Measurements from ENCODE around the gene COL6A2. TPM values are rescaled to one million over a fixed set of nuclear protein-coding genes. Genes with fewer than 3 reads are reported as not detected.

The COL6A2 gene
- total RNA-seq, 1 experiment from 2014 or later = 111 TPM

DNA sequence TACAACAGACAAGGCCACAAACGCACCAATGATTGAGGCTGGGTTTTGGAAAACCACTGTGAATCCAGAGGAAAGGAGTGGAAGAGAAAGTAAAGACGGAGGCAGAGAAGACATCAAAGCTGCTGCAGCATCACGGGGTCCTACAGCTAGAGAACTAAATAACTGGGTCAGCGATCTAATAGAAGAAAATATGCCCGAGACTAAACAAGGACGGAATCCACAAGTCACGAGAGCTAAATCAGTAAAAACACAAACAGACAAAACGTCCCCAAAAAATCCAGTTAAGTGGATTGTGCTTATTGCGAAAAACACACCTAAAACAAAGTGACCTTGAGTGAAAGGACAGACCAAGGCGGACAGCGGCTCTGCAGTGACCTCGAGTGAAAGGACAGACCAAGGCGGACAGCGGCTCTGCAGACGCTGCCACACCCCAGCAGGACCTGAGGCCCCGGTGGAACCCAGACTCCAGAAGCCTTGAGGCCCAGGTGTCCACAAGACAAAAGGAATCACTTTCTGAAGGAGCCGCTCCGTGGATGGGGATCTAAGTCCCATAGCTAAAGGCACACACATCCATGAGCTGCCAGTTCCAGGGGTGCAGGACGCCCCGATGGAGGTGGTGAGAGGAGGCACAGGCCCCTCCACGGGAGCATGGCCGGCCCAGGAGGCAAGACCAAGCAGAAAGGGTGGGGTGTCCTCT, 51.4 kb downstream of the COL6A2 start (continued):
- TF ChIP-seq, protein P1, sequence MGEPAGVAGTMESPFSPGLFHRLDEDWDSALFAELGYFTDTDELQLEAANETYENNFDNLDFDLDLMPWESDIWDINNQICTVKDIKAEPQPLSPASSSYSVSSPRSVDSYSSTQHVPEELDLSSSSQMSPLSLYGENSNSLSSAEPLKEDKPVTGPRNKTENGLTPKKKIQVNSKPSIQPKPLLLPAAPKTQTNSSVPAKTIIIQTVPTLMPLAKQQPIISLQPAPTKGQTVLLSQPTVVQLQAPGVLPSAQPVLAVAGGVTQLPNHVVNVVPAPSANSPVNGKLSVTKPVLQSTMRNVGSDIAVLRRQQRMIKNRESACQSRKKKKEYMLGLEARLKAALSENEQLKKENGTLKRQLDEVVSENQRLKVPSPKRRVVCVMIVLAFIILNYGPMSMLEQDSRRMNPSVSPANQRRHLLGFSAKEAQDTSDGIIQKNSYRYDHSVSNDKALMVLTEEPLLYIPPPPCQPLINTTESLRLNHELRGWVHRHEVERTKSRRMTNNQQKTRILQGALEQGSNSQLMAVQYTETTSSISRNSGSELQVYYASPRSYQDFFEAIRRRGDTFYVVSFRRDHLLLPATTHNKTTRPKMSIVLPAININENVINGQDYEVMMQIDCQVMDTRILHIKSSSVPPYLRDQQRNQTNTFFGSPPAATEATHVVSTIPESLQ (CRISPR knock-in tag; IDR thresholded peaks at IDR 0.05) = no peak
- TF ChIP-seq, protein P2, sequence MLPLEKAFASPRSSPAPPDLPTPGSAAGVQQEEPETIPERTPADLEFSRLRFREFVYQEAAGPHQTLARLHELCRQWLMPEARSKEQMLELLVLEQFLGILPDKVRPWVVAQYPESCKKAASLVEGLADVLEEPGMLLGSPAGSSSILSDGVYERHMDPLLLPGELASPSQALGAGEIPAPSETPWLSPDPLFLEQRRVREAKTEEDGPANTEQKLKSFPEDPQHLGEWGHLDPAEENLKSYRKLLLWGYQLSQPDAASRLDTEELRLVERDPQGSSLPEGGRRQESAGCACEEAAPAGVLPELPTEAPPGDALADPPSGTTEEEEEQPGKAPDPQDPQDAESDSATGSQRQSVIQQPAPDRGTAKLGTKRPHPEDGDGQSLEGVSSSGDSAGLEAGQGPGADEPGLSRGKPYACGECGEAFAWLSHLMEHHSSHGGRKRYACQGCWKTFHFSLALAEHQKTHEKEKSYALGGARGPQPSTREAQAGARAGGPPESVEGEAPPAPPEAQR (CRISPR knock-in tag; IDR thresholded peaks at IDR 0.05) = no peak
- no peak for TF ChIP-seq TCF7 (CRISPR knock-in tag; IDR thresholded peaks at IDR 0.05; ENCODE audit: low read depth)

DNA sequence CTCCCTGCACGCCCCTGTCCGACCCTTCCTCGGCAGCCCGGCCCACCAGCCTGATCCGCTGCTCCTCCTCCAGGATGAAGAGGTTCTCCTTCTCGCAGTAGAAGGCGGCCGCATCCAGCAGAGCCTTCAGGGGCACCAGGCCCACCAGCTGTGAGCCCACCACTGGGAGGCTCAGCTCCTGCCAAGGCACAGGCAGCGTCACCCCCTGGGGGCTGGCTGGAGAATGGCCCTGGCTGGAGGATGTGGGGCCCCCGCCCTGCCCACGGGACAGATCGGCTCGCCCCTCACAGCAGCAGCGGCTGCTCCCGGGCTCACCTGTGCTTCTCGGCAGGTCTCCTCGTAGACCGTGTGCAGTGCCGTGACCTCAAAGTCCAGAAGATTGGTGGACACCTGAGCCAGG, 52.2 kb downstream of the COL6A2 start:
- peaks cover 13% of the 10 kb centered on the region for H3K4me1 Mint-ChIP-seq
- ChIA-PET POLR2A (no interaction called here), CTCF (interaction anchor here (0.7 to 1.6 kb wide), 3 partner anchors 8 to 179 kb away, joined by 3 to 4 read pairs (median 3); no protein-coding TSS in a partner anchor)
- peak; percentile 14 for DNase-seq (ENCODE audit: low spot score)
- no peak overlapping the region for H3K27ac Mint-ChIP-seq
- no peaks in the 10 kb centered on the region for H3K9me3 Mint-ChIP-seq
- no peak for ATAC-seq
- no peaks in the 10 kb centered on the region for H3K27me3 Mint-ChIP-seq (ENCODE audit: low read depth)
- TF ChIP-seq ZNF423 (CRISPR knock-in tag; IDR thresholded peaks at IDR 0.05) (peak; percentile 67), IRF2 (CRISPR knock-in tag; IDR thresholded peaks at IDR 0.05; ENCODE audit: borderline replicate concordance, low read depth) (no peak), KAT7 (CRISPR knock-in tag; IDR thresholded peaks at IDR 0.05; ENCODE audit: borderline replicate concordance) (no peak)
- TF ChIP-seq, protein P3, sequence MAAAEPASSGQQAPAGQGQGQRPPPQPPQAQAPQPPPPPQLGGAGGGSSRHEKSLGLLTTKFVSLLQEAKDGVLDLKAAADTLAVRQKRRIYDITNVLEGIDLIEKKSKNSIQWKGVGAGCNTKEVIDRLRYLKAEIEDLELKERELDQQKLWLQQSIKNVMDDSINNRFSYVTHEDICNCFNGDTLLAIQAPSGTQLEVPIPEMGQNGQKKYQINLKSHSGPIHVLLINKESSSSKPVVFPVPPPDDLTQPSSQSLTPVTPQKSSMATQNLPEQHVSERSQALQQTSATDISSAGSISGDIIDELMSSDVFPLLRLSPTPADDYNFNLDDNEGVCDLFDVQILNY (CRISPR knock-in tag; IDR thresholded peaks at IDR 0.05) = no peak
- H3K36me3 Mint-ChIP-seq = no peaks in the 10 kb centered on the region
- no peak overlapping the region for H3K4me3 Mint-ChIP-seq

DNA sequence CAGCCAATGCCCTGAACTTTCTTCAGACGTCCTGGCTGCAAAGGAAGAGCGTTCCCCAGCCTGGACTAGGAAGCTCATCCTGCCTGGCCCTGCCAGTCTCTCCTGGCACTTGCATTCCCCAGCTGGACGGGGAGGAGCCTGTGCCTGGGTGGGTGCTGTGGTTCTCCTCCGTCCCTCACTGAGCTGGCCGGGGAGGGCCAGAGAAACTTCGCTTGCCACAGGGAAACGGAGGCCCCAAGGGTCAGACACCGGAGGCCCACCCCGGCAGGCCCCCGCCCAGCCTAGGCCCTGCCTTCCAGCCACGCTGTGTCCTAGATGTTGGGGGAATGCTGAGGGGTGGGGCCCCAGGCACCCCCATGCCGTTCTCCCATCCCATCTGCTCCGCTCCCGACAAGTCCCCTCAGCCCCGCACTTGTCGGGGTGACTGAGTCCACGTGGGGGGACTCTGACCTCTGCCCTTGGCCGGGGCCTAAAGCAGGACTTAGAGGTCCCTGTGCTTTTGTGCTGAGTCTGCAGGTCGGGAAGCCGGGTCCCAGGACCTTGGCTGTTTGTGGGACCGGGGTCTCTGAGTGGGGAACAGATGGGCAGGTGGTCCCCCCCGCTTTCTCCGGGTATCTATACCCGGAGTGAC, 52.7 kb downstream of the COL6A2 start:
- ChIA-PET POLR2A (no interaction called here), CTCF (interaction anchor here (1.3 to 1.6 kb wide), 3 partner anchors 7 to 22 kb away, joined by 3 to 4 read pairs (median 4); no protein-coding TSS in a partner anchor)
- no peaks in the 10 kb centered on the region for H3K9me3 Mint-ChIP-seq
- H3K4me3 Mint-ChIP-seq = no peak overlapping the region
- ATAC-seq (no peak), DNase-seq (ENCODE audit: low spot score) (peak; percentile 9)
- peaks cover 13% of the 10 kb centered on the region for H3K4me1 Mint-ChIP-seq
- no peak overlapping the region for H3K27ac Mint-ChIP-seq
- H3K36me3 Mint-ChIP-seq = no peaks in the 10 kb centered on the region
- no peaks in the 10 kb centered on the region for H3K27me3 Mint-ChIP-seq (ENCODE audit: low read depth)
- TF ChIP-seq, protein P4, sequence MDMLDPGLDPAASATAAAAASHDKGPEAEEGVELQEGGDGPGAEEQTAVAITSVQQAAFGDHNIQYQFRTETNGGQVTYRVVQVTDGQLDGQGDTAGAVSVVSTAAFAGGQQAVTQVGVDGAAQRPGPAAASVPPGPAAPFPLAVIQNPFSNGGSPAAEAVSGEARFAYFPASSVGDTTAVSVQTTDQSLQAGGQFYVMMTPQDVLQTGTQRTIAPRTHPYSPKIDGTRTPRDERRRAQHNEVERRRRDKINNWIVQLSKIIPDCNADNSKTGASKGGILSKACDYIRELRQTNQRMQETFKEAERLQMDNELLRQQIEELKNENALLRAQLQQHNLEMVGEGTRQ (CRISPR knock-in tag; IDR thresholded peaks at IDR 0.05) = no peak
- TF ChIP-seq ZNF219 (CRISPR knock-in tag; IDR thresholded peaks at IDR 0.05; ENCODE audit: borderline replicate concordance) = no peak
- TF ChIP-seq JUN (CRISPR knock-in tag; IDR thresholded peaks at IDR 0.05) = no peak
- no peak for TF ChIP-seq ZNF232 (CRISPR knock-in tag; IDR thresholded peaks at IDR 0.05)
- TF ChIP-seq, protein P5, sequence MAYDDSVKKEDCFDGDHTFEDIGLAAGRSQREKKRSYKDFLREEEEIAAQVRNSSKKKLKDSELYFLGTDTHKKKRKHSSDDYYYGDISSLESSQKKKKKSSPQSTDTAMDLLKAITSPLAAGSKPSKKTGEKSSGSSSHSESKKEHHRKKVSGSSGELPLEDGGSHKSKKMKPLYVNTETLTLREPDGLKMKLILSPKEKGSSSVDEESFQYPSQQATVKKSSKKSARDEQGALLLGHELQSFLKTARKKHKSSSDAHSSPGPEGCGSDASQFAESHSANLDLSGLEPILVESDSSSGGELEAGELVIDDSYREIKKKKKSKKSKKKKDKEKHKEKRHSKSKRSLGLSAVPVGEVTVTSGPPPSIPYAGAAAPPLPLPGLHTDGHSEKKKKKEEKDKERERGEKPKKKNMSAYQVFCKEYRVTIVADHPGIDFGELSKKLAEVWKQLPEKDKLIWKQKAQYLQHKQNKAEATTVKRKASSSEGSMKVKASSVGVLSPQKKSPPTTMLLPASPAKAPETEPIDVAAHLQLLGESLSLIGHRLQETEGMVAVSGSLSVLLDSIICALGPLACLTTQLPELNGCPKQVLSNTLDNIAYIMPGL (CRISPR knock-in tag; IDR thresholded peaks at IDR 0.05) = no peak
- no peak for TF ChIP-seq TP53 (CRISPR knock-in tag; IDR thresholded peaks at IDR 0.05)
- TF ChIP-seq, protein P6, sequence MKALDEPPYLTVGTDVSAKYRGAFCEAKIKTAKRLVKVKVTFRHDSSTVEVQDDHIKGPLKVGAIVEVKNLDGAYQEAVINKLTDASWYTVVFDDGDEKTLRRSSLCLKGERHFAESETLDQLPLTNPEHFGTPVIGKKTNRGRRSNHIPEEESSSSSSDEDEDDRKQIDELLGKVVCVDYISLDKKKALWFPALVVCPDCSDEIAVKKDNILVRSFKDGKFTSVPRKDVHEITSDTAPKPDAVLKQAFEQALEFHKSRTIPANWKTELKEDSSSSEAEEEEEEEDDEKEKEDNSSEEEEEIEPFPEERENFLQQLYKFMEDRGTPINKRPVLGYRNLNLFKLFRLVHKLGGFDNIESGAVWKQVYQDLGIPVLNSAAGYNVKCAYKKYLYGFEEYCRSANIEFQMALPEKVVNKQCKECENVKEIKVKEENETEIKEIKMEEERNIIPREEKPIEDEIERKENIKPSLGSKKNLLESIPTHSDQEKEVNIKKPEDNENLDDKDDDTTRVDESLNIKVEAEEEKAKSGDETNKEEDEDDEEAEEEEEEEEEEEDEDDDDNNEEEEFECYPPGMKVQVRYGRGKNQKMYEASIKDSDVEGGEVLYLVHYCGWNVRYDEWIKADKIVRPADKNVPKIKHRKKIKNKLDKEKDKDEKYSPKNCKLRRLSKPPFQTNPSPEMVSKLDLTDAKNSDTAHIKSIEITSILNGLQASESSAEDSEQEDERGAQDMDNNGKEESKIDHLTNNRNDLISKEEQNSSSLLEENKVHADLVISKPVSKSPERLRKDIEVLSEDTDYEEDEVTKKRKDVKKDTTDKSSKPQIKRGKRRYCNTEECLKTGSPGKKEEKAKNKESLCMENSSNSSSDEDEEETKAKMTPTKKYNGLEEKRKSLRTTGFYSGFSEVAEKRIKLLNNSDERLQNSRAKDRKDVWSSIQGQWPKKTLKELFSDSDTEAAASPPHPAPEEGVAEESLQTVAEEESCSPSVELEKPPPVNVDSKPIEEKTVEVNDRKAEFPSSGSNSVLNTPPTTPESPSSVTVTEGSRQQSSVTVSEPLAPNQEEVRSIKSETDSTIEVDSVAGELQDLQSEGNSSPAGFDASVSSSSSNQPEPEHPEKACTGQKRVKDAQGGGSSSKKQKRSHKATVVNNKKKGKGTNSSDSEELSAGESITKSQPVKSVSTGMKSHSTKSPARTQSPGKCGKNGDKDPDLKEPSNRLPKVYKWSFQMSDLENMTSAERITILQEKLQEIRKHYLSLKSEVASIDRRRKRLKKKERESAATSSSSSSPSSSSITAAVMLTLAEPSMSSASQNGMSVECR (CRISPR knock-in tag; IDR thresholded peaks at IDR 0.05; ENCODE audit: borderline replicate concordance) = no peak
- no peak for TF ChIP-seq ZNF138 (CRISPR knock-in tag; conservative IDR thresholded peaks at IDR 0.05)
- TF ChIP-seq GTF2I (CRISPR knock-in tag; conservative IDR thresholded peaks at IDR 0.05) = no peak
- no peak for TF ChIP-seq GRHL2 (CRISPR knock-in tag; IDR thresholded peaks at IDR 0.05; ENCODE audit: insufficient replicate concordance, severe bottlenecking)
- no peak for TF ChIP-seq JAZF1 (CRISPR knock-in tag; IDR thresholded peaks at IDR 0.05)
- no peak for TF ChIP-seq NR1H2 (CRISPR knock-in tag; IDR thresholded peaks at IDR 0.05)
- no peak for TF ChIP-seq NFYB (CRISPR knock-in tag; conservative IDR thresholded peaks at IDR 0.05; ENCODE audit: low read depth)
- no peak for TF ChIP-seq FOXK1 (CRISPR knock-in tag; IDR thresholded peaks at IDR 0.05)
